ENCODE results near the gene SNN.

The SNN gene

GRCh38 chr16:11633113-11633512 lies 35.1 kb upstream of the SNN start:
- in situ Hi-C loops (cut with MboI; ENCODE audit: low pct_unique_long_range_greater_than_20kb, low sequenced_read_pairs) = no loop called here
- no peak for DNase-seq

GRCh38 chr16:11634312-11634711 lies 33.9 kb upstream of the SNN start:
- in situ Hi-C loops (cut with MboI; ENCODE audit: low pct_unique_long_range_greater_than_20kb, low sequenced_read_pairs) = no loop called here
- peak; percentile 59 for DNase-seq

- in situ Hi-C loops (cut with MboI; ENCODE audit: low pct_unique_long_range_greater_than_20kb, low sequenced_read_pairs) = no loop called here
- DNase-seq = no peak
Observed at GRCh38 chr16:11635113-11635652, 33.1 kb upstream of the SNN start.

GRCh38 chr16:11635679-11636171 lies 32.5 kb upstream of the SNN start:
- no peak for DNase-seq
- in situ Hi-C loops (cut with MboI; ENCODE audit: low pct_unique_long_range_greater_than_20kb, low sequenced_read_pairs) = no loop called here

GRCh38 chr16:11636172-11636721 lies 32.0 kb upstream of the SNN start:
- in situ Hi-C loops (cut with MboI; ENCODE audit: low pct_unique_long_range_greater_than_20kb, low sequenced_read_pairs) = no loop called here
- DNase-seq = no peak

GRCh38 chr16:11637320-11637719 lies 30.9 kb upstream of the SNN start:
- no peak for DNase-seq
- in situ Hi-C loops (cut with MboI; ENCODE audit: low pct_unique_long_range_greater_than_20kb, low sequenced_read_pairs) = no loop called here

- in situ Hi-C loops (cut with MboI; ENCODE audit: low pct_unique_long_range_greater_than_20kb, low sequenced_read_pairs) = no loop called here
- no peak for DNase-seq
Observed at GRCh38 chr16:11638140-11638539, 30.1 kb upstream of the SNN start.

- in situ Hi-C loops (cut with MboI; ENCODE audit: low pct_unique_long_range_greater_than_20kb, low sequenced_read_pairs) = no loop called here
Observed at GRCh38 chr16:11639008-11639562, 29.2 kb upstream of the SNN start.

GRCh38 chr16:11639925-11640899 lies 28.0 kb upstream of the SNN start:
- in situ Hi-C loops (cut with MboI; ENCODE audit: low pct_unique_long_range_greater_than_20kb, low sequenced_read_pairs) = no loop called here
- DNase-seq = peak; percentile 49

More at GRCh38 chr16:11639008-11639562, 29.2 kb upstream of the SNN start:
- no peak for DNase-seq

GRCh38 chr16:11640987-11641817 lies 27.1 kb upstream of the SNN start:
- peak; percentile 75 for DNase-seq
- in situ Hi-C loops (cut with MboI; ENCODE audit: low pct_unique_long_range_greater_than_20kb, low sequenced_read_pairs) = no loop called here

- DNase-seq = no peak
- in situ Hi-C loops (cut with MboI; ENCODE audit: low pct_unique_long_range_greater_than_20kb, low sequenced_read_pairs) = no loop called here
Observed at GRCh38 chr16:11642765-11643116, 25.5 kb upstream of the SNN start.

- in situ Hi-C loops (cut with MboI; ENCODE audit: low pct_unique_long_range_greater_than_20kb, low sequenced_read_pairs) = no loop called here
- DNase-seq = no peak
Observed at GRCh38 chr16:11649276-11649675, 19.0 kb upstream of the SNN start.

- no peak for DNase-seq
- in situ Hi-C loops (cut with MboI; ENCODE audit: low pct_unique_long_range_greater_than_20kb, low sequenced_read_pairs) = no loop called here
Observed at GRCh38 chr16:11650641-11651591, 17.3 kb upstream of the SNN start.

GRCh38 chr16:11651796-11652195 lies 16.5 kb upstream of the SNN start:
- no peak for DNase-seq
- in situ Hi-C loops (cut with MboI; ENCODE audit: low pct_unique_long_range_greater_than_20kb, low sequenced_read_pairs) = no loop called here

GRCh38 chr16:11655655-11656054 lies 12.6 kb upstream of the SNN start:
- DNase-seq = no peak
- in situ Hi-C loops (cut with MboI; ENCODE audit: low pct_unique_long_range_greater_than_20kb, low sequenced_read_pairs) = no loop called here

- DNase-seq = no peak
- in situ Hi-C loops (cut with MboI; ENCODE audit: low pct_unique_long_range_greater_than_20kb, low sequenced_read_pairs) = no loop called here
Observed at GRCh38 chr16:11657556-11657955, 10.7 kb upstream of the SNN start.

- DNase-seq = no peak
- in situ Hi-C loops (cut with MboI; ENCODE audit: low pct_unique_long_range_greater_than_20kb, low sequenced_read_pairs) = no loop called here
Observed at GRCh38 chr16:11658896-11659708, 9.2 kb upstream of the SNN start.
